Keratinocyte (primary cell): Measurements from ENCODE around the gene LHFPL4. TPM values are rescaled to one million over a fixed set of nuclear protein-coding genes. Genes with fewer than 3 reads are reported as not detected.
"Not testable (repeated sequence)": the region's sequence is repeated elsewhere in the genome, so short reads cannot be mapped to it uniquely, and the experiment has no call there.

Experiments used
- DNase-seq: peaks from one replicate; pipeline ENCODE4 v3.0.0-alpha.2; 2011; ENCODE audit warnings: low read depth, missing footprints, low spot score
- FAIRE-seq: peaks from 2 replicates; lab custom pipeline; 2011; peaks lifted over from hg19 to GRCh38; lab: Jason Lieb, UNC
- H2AFZ ChIP-seq: 2 replicates; pipeline ENCODE4 v1.6.0; 2012; ENCODE audit warnings: low read length, control low read depth, inconsistent platforms; ENCODE audit not compliant: control insufficient read depth
- H3K27ac ChIP-seq: 2 replicates; pipeline ENCODE4 v1.5.1; 2011; ENCODE audit warnings: low read length; ENCODE audit not compliant: control insufficient read depth, insufficient read depth
- H3K27me3 ChIP-seq: 3 replicates; pipeline ENCODE4 v1.6.0; 2011; ENCODE audit warnings: low read length; ENCODE audit not compliant: control insufficient read depth, insufficient read depth; ENCODE audit errors: extremely low read depth
- H3K36me3 ChIP-seq, 2 experiments: 2 replicates in 1 of 2; 3 replicates in 1 of 2; pipeline ENCODE4 v1.5.1; 2011; ENCODE audit warnings: low read length in 2 of 2, mild to moderate bottlenecking in 1 of 2; ENCODE audit not compliant: control insufficient read depth in 2 of 2, insufficient read depth in 2 of 2; ENCODE audit errors: extremely low read depth in 1 of 2
- H3K4me1 ChIP-seq: 3 replicates; pipeline ENCODE4 v1.5.1; 2011; ENCODE audit warnings: low read length; ENCODE audit not compliant: control insufficient read depth, insufficient read depth; ENCODE audit errors: extremely low read depth
- H3K4me2 ChIP-seq: 3 replicates; pipeline ENCODE4 v1.6.0; 2011; ENCODE audit warnings: low read depth, low read length; ENCODE audit not compliant: control insufficient read depth, insufficient read depth; ENCODE audit errors: extremely low read depth
- H3K4me3 ChIP-seq, 3 experiments: fragments of 200-600 bp in 1 of 3; sonication (generic) in 1 of 3; 2 replicates in 2 of 3; 3 replicates in 1 of 3; pipeline ENCODE4 v1.5.1; 2011 to 2016; ENCODE audit warnings: low read length in 3 of 3, mild to moderate bottlenecking in 3 of 3, control low read depth in 2 of 3, inconsistent platforms in 1 of 3, low read depth in 1 of 3, mixed read lengths in 1 of 3, mixed run types in 1 of 3, moderate library complexity in 1 of 3; ENCODE audit not compliant: control insufficient read depth in 2 of 3, insufficient read depth in 2 of 3; ENCODE audit errors: extremely low read depth in 1 of 3
- H3K79me2 ChIP-seq: 2 replicates; pipeline ENCODE4 v1.6.0; 2012; ENCODE audit warnings: low read length; ENCODE audit not compliant: control insufficient read depth, insufficient read depth
- H3K9ac ChIP-seq: 3 replicates; pipeline ENCODE4 v1.6.0; 2011; ENCODE audit warnings: low read length; ENCODE audit not compliant: control insufficient read depth, insufficient read depth; ENCODE audit errors: extremely low read depth
- H3K9me1 ChIP-seq: 3 replicates; pipeline ENCODE4 v1.6.0; 2011; ENCODE audit warnings: low read length; ENCODE audit not compliant: control insufficient read depth, insufficient read depth; ENCODE audit errors: extremely low read depth
- H3K9me3 ChIP-seq: 2 replicates; pipeline ENCODE4 v1.5.1; 2012; ENCODE audit warnings: low read depth, low read length; ENCODE audit not compliant: control insufficient read depth
- H4K20me1 ChIP-seq: 3 replicates; pipeline ENCODE4 v1.6.0; 2011; ENCODE audit warnings: low read length; ENCODE audit not compliant: control insufficient read depth, insufficient read depth; ENCODE audit errors: extremely low read depth
- EZH2 ChIP-seq: IDR thresholded peaks from one replicate; pipeline ENCODE4 v1.6.1; 2012; ENCODE audit warnings: inconsistent platforms, mild to moderate bottlenecking, low read length, moderate library complexity
- dilution Hi-C: fragments of 300-500 bp; cut with MboI; formaldehyde crosslinking; loops from one replicate; pipeline ENCODE4 v1.7.0; 2020; ENCODE audit warnings: low sequenced_read_pairs; ENCODE audit not compliant: extremely low pct_ligation_motif_present
- polyA minus RNA-seq, 3 experiments: library from RNA; depleted of rRNA, polyadenylated mRNA; stranded (reverse); fragments of >200 nt; gene quantifications; 1 replicate in 1 of 3; 2 replicates in 1 of 3; 3 replicates in 1 of 3; pipeline ENCODE4 v1.2.3, GENCODE V29; 2011
- polyA plus RNA-seq, 5 experiments: library from polyadenylated mRNA; depleted of rRNA in 3 of 5; stranded (reverse) in 3 of 5; stranded (forward) in 1 of 5; unstranded in 1 of 5; fragments of >200 nt; gene quantifications; 1 replicate in 1 of 5; 2 replicates in 3 of 5; 3 replicates in 1 of 5; pipeline versions ENCODE4 v1.2.1 to v1.2.3, GENCODE V29; 2011 to 2012; ENCODE audit warnings: missing spikeins in 2 of 5, low read depth in 1 of 5, low replicate concordance in 1 of 5
- TF ChIP-seq, protein P1 (sequence below), 3 experiments: IDR thresholded peaks in 1 of 3; conservative IDR thresholded peaks in 1 of 3; optimal IDR thresholded peaks in 1 of 3; 2 replicates in 2 of 3; 3 replicates in 1 of 3; pipeline versions ENCODE3 to v1.5.1; 2011; ENCODE audit warnings: low read length in 3 of 3, mild to moderate bottlenecking in 3 of 3, moderate library complexity in 2 of 3, control low read depth in 1 of 3, inconsistent platforms in 1 of 3; ENCODE audit not compliant: insufficient read depth in 2 of 3; ENCODE audit errors: extremely low read depth in 1 of 3

LHFPL4 gene
- polyA plus RNA-seq (0.03 TPM in 1 of 3 replicates, not detected in the others), polyA minus RNA-seq (0.07 TPM in 2 of 3 replicates, not detected in the other)
- polyA plus RNA-seq (2011; ENCODE audit: low read depth): not detected
- 0.01 TPM in 1 of 2 replicates, not detected in the other for polyA plus RNA-seq (2011; cell fraction: cytosol; rRNA removed)
- 0.07 TPM in 1 of 2 replicates, not detected in the other for polyA plus RNA-seq (2011; cell fraction: nucleus; rRNA removed)
- 0.02 and 0.11 TPM in 2 replicates for polyA plus RNA-seq (2012; ENCODE audit: low replicate concordance)
- not detected for polyA minus RNA-seq (2011; cell fraction: cytosol; rRNA and poly(A)+ RNA removed)
- polyA minus RNA-seq (2011; cell fraction: nucleus; rRNA and poly(A)+ RNA removed): not detected in 2 replicates

DNA sequence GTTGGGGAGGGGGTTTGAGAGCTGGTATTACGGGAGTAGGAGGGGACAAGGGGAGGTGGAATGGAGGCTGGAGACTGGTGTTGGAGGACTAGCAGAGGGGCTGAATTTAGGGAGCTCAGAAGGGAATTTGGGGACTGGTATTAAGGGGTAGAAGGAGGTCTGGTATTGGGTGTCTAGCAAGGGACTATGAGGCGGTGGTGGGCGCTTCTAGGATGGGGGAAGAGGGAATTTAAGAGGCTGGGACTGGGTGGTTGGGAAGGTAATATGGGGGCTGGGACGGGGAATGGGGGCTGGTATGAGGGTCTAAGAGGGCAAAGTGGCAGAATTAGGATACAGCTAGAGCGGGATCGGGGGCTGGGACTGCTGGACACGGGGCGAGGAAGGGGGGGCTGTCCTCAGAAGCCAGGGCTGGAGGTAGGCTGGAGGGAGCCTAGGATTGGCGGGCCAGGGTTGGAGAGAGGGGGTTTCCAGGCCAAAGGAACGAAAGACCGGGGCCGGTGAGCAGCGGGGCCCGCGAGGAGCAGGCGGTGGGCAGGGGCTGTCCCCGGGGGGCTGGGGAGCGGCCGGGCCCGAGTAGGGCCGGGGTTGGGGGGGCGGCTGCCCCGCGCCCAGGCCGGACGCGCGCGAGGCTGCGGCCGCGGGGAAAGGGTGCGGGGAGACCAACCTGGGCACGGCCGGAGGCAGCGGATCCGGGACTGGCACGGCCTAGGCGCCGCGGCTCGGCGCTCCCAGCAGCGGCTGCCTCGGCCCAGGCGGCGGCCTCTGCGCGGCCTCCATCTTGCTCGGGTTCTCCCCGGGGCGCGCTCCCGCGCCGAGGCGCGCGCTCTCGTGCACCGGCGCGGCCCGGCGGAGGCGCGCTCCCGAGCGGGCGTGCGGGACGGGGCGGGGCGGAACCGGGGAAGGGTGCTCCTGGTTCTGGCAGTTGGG, at the start of gene LHFPL4:
Gene LHFPL4 (minus strand): TSS at position 802 of the 927 bp plus-strand sequence. CDS start 1,143 bp downstream, outside the sequence.
- H3K9me1 ChIP-seq: no peaks in the 10 kb centered on the region
- no peak within 1 kb of the TSS for H3K4me3 ChIP-seq
- no peaks in the 10 kb centered on the region for H3K79me2 ChIP-seq
- FAIRE-seq: no peak
- H3K27me3 ChIP-seq: peaks cover 29% of the 10 kb centered on the region
- H3K36me3 ChIP-seq: no peaks in the 10 kb centered on the region
- no peaks in the 10 kb centered on the region for H4K20me1 ChIP-seq
- H3K27ac ChIP-seq: no peak within 1 kb of the TSS
- H3K9ac ChIP-seq: no peak within 1 kb of the TSS
- dilution Hi-C loops: no loop called here
- TF ChIP-seq, protein P1, sequence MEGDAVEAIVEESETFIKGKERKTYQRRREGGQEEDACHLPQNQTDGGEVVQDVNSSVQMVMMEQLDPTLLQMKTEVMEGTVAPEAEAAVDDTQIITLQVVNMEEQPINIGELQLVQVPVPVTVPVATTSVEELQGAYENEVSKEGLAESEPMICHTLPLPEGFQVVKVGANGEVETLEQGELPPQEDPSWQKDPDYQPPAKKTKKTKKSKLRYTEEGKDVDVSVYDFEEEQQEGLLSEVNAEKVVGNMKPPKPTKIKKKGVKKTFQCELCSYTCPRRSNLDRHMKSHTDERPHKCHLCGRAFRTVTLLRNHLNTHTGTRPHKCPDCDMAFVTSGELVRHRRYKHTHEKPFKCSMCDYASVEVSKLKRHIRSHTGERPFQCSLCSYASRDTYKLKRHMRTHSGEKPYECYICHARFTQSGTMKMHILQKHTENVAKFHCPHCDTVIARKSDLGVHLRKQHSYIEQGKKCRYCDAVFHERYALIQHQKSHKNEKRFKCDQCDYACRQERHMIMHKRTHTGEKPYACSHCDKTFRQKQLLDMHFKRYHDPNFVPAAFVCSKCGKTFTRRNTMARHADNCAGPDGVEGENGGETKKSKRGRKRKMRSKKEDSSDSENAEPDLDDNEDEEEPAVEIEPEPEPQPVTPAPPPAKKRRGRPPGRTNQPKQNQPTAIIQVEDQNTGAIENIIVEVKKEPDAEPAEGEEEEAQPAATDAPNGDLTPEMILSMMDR (optimal IDR thresholded peaks at IDR 0.05 in 1 of 3, IDR thresholded peaks at IDR 0.05 in 1 of 3, conservative IDR thresholded peaks at IDR 0.05 in 1 of 3; ENCODE audit: extremely low read depth in 1 of 3, insufficient read depth in 2 of 3, low read length in 3 of 3): no peak
- peak; percentile 30 for TF ChIP-seq EZH2
- no peak for DNase-seq
- no peaks in the 10 kb centered on the region for H3K9me3 ChIP-seq
- no peak within 1 kb of the TSS for H3K4me2 ChIP-seq
- no peak within 1 kb of the TSS for H2AFZ ChIP-seq
- H3K4me1 ChIP-seq: no peaks in the 10 kb centered on the region

DNA sequence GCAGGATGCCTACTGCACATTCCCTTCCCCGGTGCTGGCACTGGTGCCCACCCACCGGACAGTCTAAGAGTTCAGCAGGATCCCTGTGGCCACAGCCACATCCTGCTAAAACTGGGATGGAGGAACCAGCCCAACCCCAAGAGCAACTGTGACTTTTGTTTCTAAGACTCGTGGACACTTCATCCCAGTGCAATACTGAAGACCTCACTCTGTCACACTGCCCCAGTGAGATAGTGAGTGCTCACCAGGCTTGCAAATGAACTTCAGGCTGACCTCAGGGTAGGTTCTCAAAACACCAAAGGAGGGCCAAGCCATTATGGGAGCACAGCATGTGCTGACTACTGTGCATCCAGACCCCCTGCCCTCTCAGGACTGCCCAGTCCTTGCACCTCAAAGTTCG, 49.0 kb upstream of the LHFPL4 start:
- dilution Hi-C loops: no loop called here
- Histone ChIP-seq H3K9ac (no peak overlapping the region), H3K27ac (no peak overlapping the region), H3K4me1 (peaks cover 2% of the 10 kb centered on the region), H3K36me3 (no peaks in the 10 kb centered on the region), H3K27me3 (peaks cover 3% of the 10 kb centered on the region), H3K4me2 (no peak overlapping the region), H3K79me2 (no peaks in the 10 kb centered on the region), H3K4me3 (no peak overlapping the region), H3K9me1 (no peaks in the 10 kb centered on the region), H4K20me1 (no peaks in the 10 kb centered on the region), H3K9me3 (no peaks in the 10 kb centered on the region), H2AFZ (no peak overlapping the region)
- TF ChIP-seq EZH2: no peak
- TF ChIP-seq, protein P1 (optimal IDR thresholded peaks at IDR 0.05 in 1 of 3, IDR thresholded peaks at IDR 0.05 in 1 of 3, conservative IDR thresholded peaks at IDR 0.05 in 1 of 3; ENCODE audit: extremely low read depth in 1 of 3, insufficient read depth in 2 of 3, low read length in 3 of 3): no peak
- no peak for FAIRE-seq
- DNase-seq: no peak

DNA sequence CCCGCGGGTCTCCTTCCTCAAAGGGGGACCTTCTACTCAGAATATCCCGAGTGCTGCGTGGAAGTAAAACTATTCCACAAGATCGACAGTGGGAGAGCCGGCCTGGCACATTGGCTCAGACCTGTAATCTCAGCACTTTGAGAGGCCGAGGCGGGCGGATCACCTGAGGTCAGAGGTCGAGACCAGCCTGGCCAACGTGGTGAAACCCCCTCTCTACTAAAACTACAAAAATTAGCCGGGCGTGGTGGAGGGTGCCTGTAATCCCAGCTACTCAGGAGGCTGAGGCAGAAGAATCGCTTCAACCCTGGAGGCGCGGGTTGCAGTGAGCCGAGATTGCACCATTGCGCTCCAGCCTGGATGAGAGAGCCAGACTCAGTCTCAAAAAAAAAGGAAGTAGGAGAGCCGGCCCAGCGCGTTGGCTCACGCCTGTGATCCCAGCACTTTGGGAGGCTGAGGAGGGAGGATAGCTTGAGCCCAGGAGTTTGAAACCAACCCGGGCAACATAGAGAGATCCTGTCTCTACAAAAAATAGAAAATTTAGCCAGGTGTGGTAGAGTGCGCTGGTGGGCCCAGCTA, 47.5 kb upstream of the LHFPL4 start:
- H3K4me3 ChIP-seq, H3K9ac ChIP-seq, H3K36me3 ChIP-seq, H3K27ac ChIP-seq, FAIRE-seq, H3K27me3 ChIP-seq, H2AFZ ChIP-seq, H3K9me1 ChIP-seq, H3K4me1 ChIP-seq, H3K9me3 ChIP-seq, DNase-seq, H4K20me1 ChIP-seq, dilution Hi-C loops, H3K79me2 ChIP-seq: not testable (repeated sequence)
- peak overlapping the region; percentile 64 for H3K4me2 ChIP-seq
